ENCODE data around the gene ADAM33.

The ADAM33 gene

GRCh38 chr20:3706774-3707507 lies 25.1 kb upstream of the ADAM33 start:
- no peak for DNase-seq (ENCODE audit: low read depth in 2 of 2)

- DNase-seq (ENCODE audit: low read depth in 2 of 2): no peak
These were observed 24.3 kb upstream of the ADAM33 start for GRCh38 chr20:3705970-3706739.

- no peak for DNase-seq (ENCODE audit: low read depth in 2 of 2)
These were observed 23.7 kb upstream of the ADAM33 start for GRCh38 chr20:3705491-3705969.

GRCh38 chr20:3704087-3704486 lies 22.3 kb upstream of the ADAM33 start:
- DNase-seq (ENCODE audit: low read depth in 2 of 2): no peak

GRCh38 chr20:3702611-3703391 lies 21.0 kb upstream of the ADAM33 start:
- DNase-seq (ENCODE audit: low read depth in 2 of 2): no peak

GRCh38 chr20:3701061-3701998 lies 19.5 kb upstream of the ADAM33 start:
- no peak for DNase-seq (ENCODE audit: low read depth in 2 of 2)

- no peak for DNase-seq (ENCODE audit: low read depth in 2 of 2)
These were observed 17.2 kb upstream of the ADAM33 start for GRCh38 chr20:3699037-3699436.

- DNase-seq (ENCODE audit: low read depth in 2 of 2): no peak
These were observed 16.8 kb upstream of the ADAM33 start for GRCh38 chr20:3698591-3699001.

GRCh38 chr20:3697588-3698305 lies 15.9 kb upstream of the ADAM33 start:
- no peak for DNase-seq (ENCODE audit: low read depth in 2 of 2)

GRCh38 chr20:3696745-3697587 lies 15.2 kb upstream of the ADAM33 start:
- DNase-seq (ENCODE audit: low read depth in 2 of 2): no peak

GRCh38 chr20:3696200-3696599 lies 14.4 kb upstream of the ADAM33 start:
- DNase-seq (ENCODE audit: low read depth in 2 of 2): no peak

- DNase-seq (ENCODE audit: low read depth in 2 of 2): no peak
These were observed 13.1 kb upstream of the ADAM33 start for GRCh38 chr20:3694864-3695263.

- DNase-seq (ENCODE audit: low read depth in 2 of 2): no peak
These were observed 11.6 kb upstream of the ADAM33 start for GRCh38 chr20:3693376-3693775.

- DNase-seq (ENCODE audit: low read depth in 2 of 2): no peak
These were observed 11.0 kb upstream of the ADAM33 start for GRCh38 chr20:3692706-3693294.

GRCh38 chr20:3691897-3692296 lies 10.1 kb upstream of the ADAM33 start:
- no peak for DNase-seq (ENCODE audit: low read depth in 2 of 2)

- DNase-seq (ENCODE audit: low read depth in 2 of 2): no peak
These were observed 9.5 kb upstream of the ADAM33 start for GRCh38 chr20:3691306-3691705.

GRCh38 chr20:3690413-3690812 lies 8.6 kb upstream of the ADAM33 start:
- DNase-seq (ENCODE audit: low read depth in 2 of 2): no peak

- no peak for DNase-seq (ENCODE audit: low read depth in 2 of 2)
These were observed 8.2 kb upstream of the ADAM33 start for GRCh38 chr20:3689978-3690377.

- no peak for DNase-seq (ENCODE audit: low read depth in 2 of 2)
These were observed 5.8 kb upstream of the ADAM33 start for GRCh38 chr20:3687655-3688054.
